RPMI7951 (cell line): ENCODE data around the gene KL. TPM values are rescaled to one million over a fixed set of nuclear protein-coding genes. Genes with fewer than 3 reads are reported as not detected.

ENCODE experiments used
- DNase-seq: peaks from one replicate; pipeline ENCODE4 v3.0.0-alpha.2; 2012; ENCODE audit warnings: low read depth
- total RNA-seq: library from RNA; depleted of rRNA; stranded (reverse); fragments of >200 nt; shearing (Covaris generic); gene quantifications from 2 replicates; pipeline ENCODE4 v1.2.3, GENCODE V29; 2014

The KL gene
- total RNA-seq, 1 experiment from 2014 or later, result not detected

- no peak for DNase-seq
Observed at GRCh38 chr13:33110713-33111413, 94.6 kb downstream of the KL start.

GRCh38 chr13:33111414-33112110, 95.3 kb downstream of the KL start:
- no peak for DNase-seq

GRCh38 chr13:33112766-33113165, 96.5 kb downstream of the KL start:
- DNase-seq, result no peak

- no peak for DNase-seq
Observed at GRCh38 chr13:33114146-33114545, 97.9 kb downstream of the KL start.

GRCh38 chr13:33115274-33115673, 99.1 kb downstream of the KL start:
- DNase-seq, result no peak
